Activated B cell treated with CpG ODN at 0.5 μM for 24 hours (primary cell): ENCODE data around the gene C1orf35. TPM values are rescaled to one million over a fixed set of nuclear protein-coding genes. Genes with fewer than 3 reads are reported as not detected.

Source experiments
- ATAC-seq: fragments of 200-7000 bp; cut with Tn5 transposase; one replicate; pipeline ENCODE4 v1.10.0; 2021; ENCODE audit warnings: low read depth, mild to moderate bottlenecking, moderate library complexity
- CTCF ChIA-PET: fragments of 350-600 bp; sonication (Branson Sonifier 250); formaldehyde crosslinking; loops from one replicate; lab custom pipeline; 2021; ENCODE audit warnings: antibody characterized with exemption; lab: Charles Lee
- POLR2A ChIA-PET: fragments of 350-600 bp; sonication (Branson Sonifier 250); formaldehyde crosslinking; loops from one replicate; lab custom pipeline; 2021; ENCODE audit warnings: antibody characterized with exemption; lab: Charles Lee
- DNase-seq: peaks from one replicate; pipeline ENCODE4 v3.0.0; 2022
- H3K27ac Mint-ChIP-seq: one replicate; pipeline ENCODE4 v1.8.0; 2020; ENCODE audit warnings: mixed read lengths
- H3K27me3 Mint-ChIP-seq: one replicate; pipeline ENCODE4 v1.8.0; 2021; ENCODE audit warnings: mixed read lengths
- H3K36me3 Mint-ChIP-seq: one replicate; pipeline ENCODE4 v1.8.0; 2021; ENCODE audit warnings: low read depth, mixed read lengths
- H3K4me1 Mint-ChIP-seq: one replicate; pipeline ENCODE4 v1.8.0; 2021; ENCODE audit warnings: mixed read lengths
- H3K4me3 Mint-ChIP-seq: one replicate; pipeline ENCODE4 v1.8.0; 2020; ENCODE audit warnings: mild to moderate bottlenecking, mixed read lengths
- H3K9me3 Mint-ChIP-seq: one replicate; pipeline ENCODE4 v1.8.0; 2020; ENCODE audit warnings: mixed read lengths
- CTCF ChIP-seq: fragments of 200-600 bp; IDR thresholded peaks from one replicate; pipeline ENCODE4 v1.8.0; 2022; ENCODE audit warnings: antibody characterized with exemption, mild to moderate bottlenecking
- intact Hi-C: fragments of 100-400 bp; cut with micrococcal nuclease; formaldehyde crosslinking; loops from one replicate; pipeline ENCODE4 v1.15.1; 2024
- total RNA-seq: library from RNA; stranded (reverse); gene quantifications from 2 replicates; pipeline ENCODE4 v1.2.3, GENCODE V29; 2022

The C1orf35 gene
- total RNA-seq, 1 donor from 2014 or later = 11.9 TPM

- H3K27ac Mint-ChIP-seq = no peak overlapping the region
- H3K4me3 Mint-ChIP-seq = no peak overlapping the region
- POLR2A ChIA-PET = no interaction called here
These were observed 23.4 kb downstream of the C1orf35 start for GRCh38 chr1:228079601-228080263.

GRCh38 chr1:228079013-228079412 lies 24.1 kb downstream of the C1orf35 start:
- Mint-ChIP-seq H3K4me1 (peaks cover 14% of the 10 kb centered on the region), H3K27ac (no peak overlapping the region), H3K36me3 (peaks cover 9% of the 10 kb centered on the region), H3K27me3 (no peaks in the 10 kb centered on the region), H3K4me3 (no peak overlapping the region), H3K9me3 (no peaks in the 10 kb centered on the region)
- POLR2A ChIA-PET = no interaction called here
- CTCF ChIA-PET = no interaction called here
- no peak for DNase-seq
- no peak for ATAC-seq
- TF ChIP-seq CTCF = no peak
- intact Hi-C loops = no loop called here

More at GRCh38 chr1:228079601-228080263, 23.4 kb downstream of the C1orf35 start:
- no peak for TF ChIP-seq CTCF
- Mint-ChIP-seq H3K36me3 (peaks cover 13% of the 10 kb centered on the region), H3K4me1 (peaks cover 21% of the 10 kb centered on the region), H3K9me3 (no peaks in the 10 kb centered on the region), H3K27me3 (no peaks in the 10 kb centered on the region)
- DNase-seq = no peak
- CTCF ChIA-PET = no interaction called here
- no peak for ATAC-seq
- intact Hi-C loops = loop anchor here (10.0 kb wide), 1 partner anchor 1425 kb away; the partner anchor contains the start of gene NUP133

GRCh38 chr1:228077565-228078330 lies 25.4 kb downstream of the C1orf35 start:
- H3K27me3 Mint-ChIP-seq = no peaks in the 10 kb centered on the region
- TF ChIP-seq CTCF = no peak
- peaks cover 6% of the 10 kb centered on the region for H3K4me1 Mint-ChIP-seq
- no peaks in the 10 kb centered on the region for H3K36me3 Mint-ChIP-seq
- no peak overlapping the region for H3K27ac Mint-ChIP-seq
- ATAC-seq (no peak), DNase-seq (no peak)
- no peaks in the 10 kb centered on the region for H3K9me3 Mint-ChIP-seq
- H3K4me3 Mint-ChIP-seq = no peak overlapping the region
- intact Hi-C loops = no loop called here
- CTCF ChIA-PET = no interaction called here
- POLR2A ChIA-PET = interaction anchor here (0.7 to 0.9 kb wide), 2 partner anchors 31 to 205 kb away, joined by 3 read pairs; no protein-coding TSS in a partner anchor

- Mint-ChIP-seq H3K9me3 (no peaks in the 10 kb centered on the region), H3K4me1 (peaks cover 6% of the 10 kb centered on the region), H3K36me3 (no peaks in the 10 kb centered on the region), H3K27me3 (no peaks in the 10 kb centered on the region), H3K27ac (no peak overlapping the region), H3K4me3 (no peak overlapping the region)
- ChIA-PET CTCF (no interaction called here), POLR2A (interaction anchor here (0.6 to 0.9 kb wide), 2 partner anchors 32 to 346 kb away, joined by 3 read pairs; no protein-coding TSS in a partner anchor)
- ATAC-seq (no peak), DNase-seq (no peak)
- intact Hi-C loops = no loop called here
- no peak for TF ChIP-seq CTCF
These were observed 26.2 kb downstream of the C1orf35 start for GRCh38 chr1:228076796-228077430.

GRCh38 chr1:228075801-228076271 lies 27.3 kb downstream of the C1orf35 start:
- POLR2A ChIA-PET = no interaction called here
- CTCF ChIA-PET = no interaction called here
- DNase-seq (no peak), ATAC-seq (no peak)
- no peak overlapping the region for H3K27ac Mint-ChIP-seq
- H3K36me3 Mint-ChIP-seq = no peaks in the 10 kb centered on the region
- H3K4me3 Mint-ChIP-seq = no peak overlapping the region
- intact Hi-C loops = no loop called here
- H3K9me3 Mint-ChIP-seq = no peaks in the 10 kb centered on the region
- no peaks in the 10 kb centered on the region for H3K27me3 Mint-ChIP-seq
- no peaks in the 10 kb centered on the region for H3K4me1 Mint-ChIP-seq
- no peak for TF ChIP-seq CTCF
